Trophoblast cell (in vitro differentiated cells and primary cell): ENCODE measurements around the gene PAX6.
A peak's percentile ranks its signal among the peaks of the same experiment; 100 is the strongest.

Experiments used
- DNase-seq, 2 donors: peaks; one replicate each; pipeline ENCODE4 v3.0.0-alpha.2; 2016
- H2AFZ ChIP-seq: 2 replicates; pipeline ENCODE4 v1.6.1; 2013; ENCODE audit warnings: low read length, moderate library complexity, mild to moderate bottlenecking; ENCODE audit not compliant: insufficient read depth, poor library complexity
- H2AK5ac ChIP-seq: 2 replicates; pipeline ENCODE4 v1.6.1; 2013; ENCODE audit warnings: mild to moderate bottlenecking, low read length
- H2BK120ac ChIP-seq: 2 replicates; pipeline ENCODE4 v1.6.1; 2013; ENCODE audit warnings: low read length, mild to moderate bottlenecking, moderate library complexity; ENCODE audit not compliant: insufficient read depth, poor library complexity
- H2BK12ac ChIP-seq: 2 replicates; pipeline ENCODE4 v1.6.1; 2013; ENCODE audit warnings: mild to moderate bottlenecking, low read length, moderate library complexity
- H2BK5ac ChIP-seq: 2 replicates; pipeline ENCODE4 v1.6.1; 2013; ENCODE audit warnings: low read length, low read depth, moderate library complexity, mild to moderate bottlenecking; ENCODE audit not compliant: poor library complexity
- H3K14ac ChIP-seq: 2 replicates; pipeline ENCODE4 v1.6.1; 2013; ENCODE audit warnings: mild to moderate bottlenecking, low read length
- H3K18ac ChIP-seq: 2 replicates; pipeline ENCODE4 v1.6.1; 2013; ENCODE audit warnings: mild to moderate bottlenecking, low read length
- H3K23ac ChIP-seq: 2 replicates; pipeline ENCODE4 v1.6.1; 2013; ENCODE audit warnings: low read length
- H3K27ac ChIP-seq: 2 replicates; pipeline ENCODE4 v1.5.1; 2013; ENCODE audit warnings: low read depth, mild to moderate bottlenecking, inconsistent platforms, low read length, moderate library complexity
- H3K27me3 ChIP-seq: 2 replicates; pipeline ENCODE4 v1.6.1; 2013; ENCODE audit warnings: inconsistent platforms, mild to moderate bottlenecking, low read length, moderate library complexity; ENCODE audit not compliant: insufficient read depth
- H3K36me3 ChIP-seq, 2 experiments: 1 replicate in 1 of 2; 2 replicates in 1 of 2; pipeline ENCODE4 v1.6.1; 2013; ENCODE audit warnings: low read length in 2 of 2, mild to moderate bottlenecking in 2 of 2, moderate library complexity in 1 of 2; ENCODE audit not compliant: insufficient read depth in 2 of 2, control insufficient read depth in 1 of 2
- H3K4ac ChIP-seq: 2 replicates; pipeline ENCODE4 v1.6.1; 2013; ENCODE audit warnings: low read depth, mild to moderate bottlenecking, low read length, moderate library complexity
- H3K4me1 ChIP-seq, 2 experiments: 1 replicate in 1 of 2; 2 replicates in 1 of 2; pipeline ENCODE4 v1.6.1; 2013; ENCODE audit warnings: low read length in 2 of 2, mild to moderate bottlenecking in 2 of 2, moderate library complexity in 1 of 2; ENCODE audit not compliant: insufficient read depth in 2 of 2, control insufficient read depth in 1 of 2
- H3K4me2 ChIP-seq: 2 replicates; pipeline ENCODE4 v1.6.1; 2013; ENCODE audit warnings: inconsistent platforms, mild to moderate bottlenecking, low read length, moderate library complexity
- H3K4me3 ChIP-seq: 2 replicates; pipeline ENCODE4 v1.5.1; 2013; ENCODE audit warnings: mild to moderate bottlenecking, low read depth, low read length, inconsistent platforms
- H3K79me1 ChIP-seq: one replicate; pipeline ENCODE4 v1.6.1; 2013; ENCODE audit warnings: low read length
- H3K79me2 ChIP-seq: 2 replicates; pipeline ENCODE4 v1.6.1; 2013; ENCODE audit warnings: low read length, mild to moderate bottlenecking; ENCODE audit not compliant: control insufficient read depth, insufficient read depth, poor library complexity
- H3K9ac ChIP-seq: 2 replicates; pipeline ENCODE4 v1.6.1; 2013; ENCODE audit warnings: mild to moderate bottlenecking, low read length
- H3K9me3 ChIP-seq: 2 replicates; pipeline ENCODE4 v1.6.1; 2013; ENCODE audit warnings: low read depth, mild to moderate bottlenecking, control low read depth, inconsistent platforms, low read length; ENCODE audit not compliant: insufficient read depth
- H4K12ac ChIP-seq: 2 replicates; pipeline ENCODE4 v1.6.1; 2013; ENCODE audit warnings: low read depth, mild to moderate bottlenecking, low read length, moderate library complexity
- H4K8ac ChIP-seq: 2 replicates; pipeline ENCODE4 v1.6.1; 2013; ENCODE audit warnings: low read depth, mild to moderate bottlenecking, low read length, moderate library complexity
- H4K91ac ChIP-seq: one replicate; pipeline ENCODE4 v1.6.1; 2013; ENCODE audit warnings: low read depth, mild to moderate bottlenecking, low read length, moderate library complexity
- WGBS: extraction: QIAGEN DNeasy Blood & Tissue Kit; methylation state at CpG from one replicate; pipeline ENCODE4 v1.1.7; 2013; ENCODE audit warnings: missing lambda C conversion rate; ENCODE audit not compliant: insufficient read length, insufficient coverage; ENCODE audit errors: extremely low coverage; 5-methylcytosine and 5-hydroxymethylcytosine counted together

Gene PAX6

GRCh38 chr11:31818874-31819331, 7.8 kb upstream of the PAX6 start:
- Histone ChIP-seq H3K36me3 (no peaks in the 10 kb centered on the region), H2BK120ac (no peak overlapping the region), H4K12ac (no peak overlapping the region), H3K4me2 (no peak overlapping the region), H2AFZ (no peak overlapping the region), H3K79me2 (no peaks in the 10 kb centered on the region), H2AK5ac (no peak overlapping the region), H3K9ac (no peak overlapping the region), H3K4me3 (no peak overlapping the region), H2BK5ac (no peak overlapping the region), H3K79me1 (no peaks in the 10 kb centered on the region), H3K14ac (no peak overlapping the region), H2BK12ac (no peak overlapping the region), H3K18ac (no peak overlapping the region), H3K27ac (no peak overlapping the region), H4K91ac (no peak overlapping the region), H3K4me1 (peaks cover 4 to 5% of the 10 kb centered on the region in 2 experiments), H3K4ac (no peak overlapping the region), H3K23ac (no peak overlapping the region), H4K8ac (no peak overlapping the region), H3K27me3 (peaks cover 91% of the 10 kb centered on the region), H3K9me3 (peaks cover 11% of the 10 kb centered on the region)
- no CpG with 5 or more reads among the region's 26 CpGs for whole genome bisulfite sequencing
- no peak for DNase-seq

GRCh38 chr11:31818425-31818755, 7.3 kb upstream of the PAX6 start:
- Histone ChIP-seq H3K9me3 (peaks cover 11% of the 10 kb centered on the region), H2AK5ac (no peak overlapping the region), H3K14ac (no peak overlapping the region), H3K27ac (no peak overlapping the region), H4K8ac (no peak overlapping the region), H2BK12ac (no peak overlapping the region), H3K27me3 (peaks cover 91% of the 10 kb centered on the region), H2BK5ac (no peak overlapping the region), H2AFZ (no peak overlapping the region), H4K91ac (no peak overlapping the region), H4K12ac (no peak overlapping the region), H3K18ac (no peak overlapping the region), H3K4me2 (no peak overlapping the region), H3K23ac (no peak overlapping the region), H3K9ac (no peak overlapping the region), H3K36me3 (no peaks in the 10 kb centered on the region), H3K4ac (no peak overlapping the region), H3K79me2 (no peaks in the 10 kb centered on the region), H2BK120ac (no peak overlapping the region), H3K4me1 (peaks cover 4 to 9% of the 10 kb centered on the region in 2 experiments), H3K4me3 (no peak overlapping the region), H3K79me1 (no peaks in the 10 kb centered on the region)
- DNase-seq, result no peak
- no CpG with 5 or more reads among the region's 9 CpGs for WGBS

GRCh38 chr11:31817621-31818424, 6.7 kb upstream of the PAX6 start:
- Histone ChIP-seq H4K91ac (no peak overlapping the region), H3K18ac (no peak overlapping the region), H3K79me2 (no peaks in the 10 kb centered on the region), H2AK5ac (no peak overlapping the region), H3K4me2 (peak overlapping the region; percentile 50), H3K27ac (no peak overlapping the region), H3K14ac (no peak overlapping the region), H3K36me3 (no peaks in the 10 kb centered on the region), H3K4me1 (peaks cover 6 to 11% of the 10 kb centered on the region in 2 experiments), H2BK12ac (no peak overlapping the region), H2BK120ac (no peak overlapping the region), H3K9me3 (peaks cover 9% of the 10 kb centered on the region), H3K4me3 (no peak overlapping the region), H3K4ac (no peak overlapping the region), H4K12ac (no peak overlapping the region), H4K8ac (no peak overlapping the region), H2BK5ac (no peak overlapping the region), H2AFZ (peak overlapping the region; percentile 35), H3K23ac (no peak overlapping the region), H3K27me3 (peaks cover 91% of the 10 kb centered on the region), H3K9ac (no peak overlapping the region), H3K79me1 (no peaks in the 10 kb centered on the region)
- no CpG with 5 or more reads among the region's 58 CpGs for WGBS
- no peak for DNase-seq

- no peak overlapping the region for H2BK120ac ChIP-seq
- H4K8ac ChIP-seq, result no peak overlapping the region
- H3K27me3 ChIP-seq, result peaks cover 91% of the 10 kb centered on the region
- H3K4ac ChIP-seq, result no peak overlapping the region
- H3K4me3 ChIP-seq, result no peak overlapping the region
- no peak overlapping the region for H3K14ac ChIP-seq
- no peak overlapping the region for H3K23ac ChIP-seq
- H3K18ac ChIP-seq, result no peak overlapping the region
- H3K9ac ChIP-seq, result no peak overlapping the region
- no peak overlapping the region for H2BK12ac ChIP-seq
- no peaks in the 10 kb centered on the region for H3K36me3 ChIP-seq
- DNase-seq, result peak in 1 of 2 donors; percentile 42
- no peak overlapping the region for H2AK5ac ChIP-seq
- H3K4me2 ChIP-seq, result no peak overlapping the region
- H4K12ac ChIP-seq, result no peak overlapping the region
- peaks cover 5% of the 10 kb centered on the region for H3K9me3 ChIP-seq
- peaks cover 8 to 16% of the 10 kb centered on the region in 2 experiments for H3K4me1 ChIP-seq
- H2AFZ ChIP-seq, result no peak overlapping the region
- H2BK5ac ChIP-seq, result no peak overlapping the region
- no peak overlapping the region for H4K91ac ChIP-seq
- no peak overlapping the region for H3K27ac ChIP-seq
- H3K79me1 ChIP-seq, result no peaks in the 10 kb centered on the region
- no CpG with 5 or more reads among the region's 48 CpGs for WGBS
- H3K79me2 ChIP-seq, result no peaks in the 10 kb centered on the region
Measured at GRCh38 chr11:31817054-31817620, 6.0 kb upstream of the PAX6 start.
